Endothelial cell of umbilical vein (primary cell): Measurements from ENCODE around the gene DAZAP1. TPM values are rescaled to one million over a fixed set of nuclear protein-coding genes. Genes with fewer than 3 reads are reported as not detected.

Experiments
- BruUV-seq: library from RNA; stranded (reverse); fragments of 400-500 nt; replicated peaks from 2 replicates; lab custom pipeline; 2021; lab: Mats Ljungman, UMichigan
- CTCF ChIA-PET: fragments of 300-600, 350-600 bp; sonication (Branson Sonifier 250); formaldehyde crosslinking; loops from one replicate; lab custom pipeline; 2021; ENCODE audit warnings: antibody characterized with exemption, inconsistent platforms; lab: Charles Lee
- POLR2A ChIA-PET: fragments of 300-600, 350-600 bp; sonication (Branson Sonifier 250); formaldehyde crosslinking; loops from one replicate; lab custom pipeline; 2021; ENCODE audit warnings: antibody characterized with exemption, inconsistent platforms; lab: Charles Lee
- DNase-seq: peaks from one replicate; pipeline ENCODE4 v3.0.0-alpha.2; 2011; ENCODE audit warnings: low read depth, low spot score
- FAIRE-seq: peaks from 2 replicates; lab custom pipeline; 2011; peaks lifted over from hg19 to GRCh38; lab: Jason Lieb, UNC
- H2AFZ ChIP-seq: 2 replicates; pipeline ENCODE4 v1.6.0; 2012; ENCODE audit warnings: low read depth, low read length, control low read depth, inconsistent platforms
- H3K27ac ChIP-seq: 2 replicates; pipeline ENCODE4 v1.5.1; 2011; ENCODE audit warnings: low read depth, mild to moderate bottlenecking, control low read depth, low read length, moderate library complexity; ENCODE audit not compliant: insufficient read depth
- H3K27me3 ChIP-seq, 2 experiments: 2 replicates each; pipeline versions ENCODE4 v1.6.0 to v1.6.1; 2011; ENCODE audit warnings: low read length in 2 of 2, mixed read lengths in 1 of 2; ENCODE audit not compliant: control insufficient read depth in 2 of 2, insufficient read depth in 2 of 2
- H3K36me3 ChIP-seq, 2 experiments: 2 replicates in 1 of 2; 3 replicates in 1 of 2; pipeline ENCODE4 v1.5.1; 2011; ENCODE audit warnings: low read length in 2 of 2, mild to moderate bottlenecking in 1 of 2, moderate library complexity in 1 of 2; ENCODE audit not compliant: control insufficient read depth in 2 of 2, insufficient read depth in 2 of 2; ENCODE audit errors: extremely low read depth in 1 of 2
- H3K4me1 ChIP-seq: 3 replicates; pipeline ENCODE4 v1.5.1; 2011; ENCODE audit warnings: mild to moderate bottlenecking, low read length; ENCODE audit not compliant: control insufficient read depth, insufficient read depth; ENCODE audit errors: extremely low read depth
- H3K4me2 ChIP-seq: 2 replicates; pipeline ENCODE4 v1.6.1; 2011; ENCODE audit warnings: low read length, control low read depth, mixed read lengths; ENCODE audit not compliant: insufficient read depth
- H3K4me3 ChIP-seq, 3 experiments: fragments of 200-600 bp in 1 of 3; sonication (generic), shearing (Covaris generic) in 1 of 3; replicated peaks in 1 of 3; 2 replicates each; pipeline ENCODE4 v1.5.1; 2011 to 2016; ENCODE audit warnings: control low read depth in 3 of 3, low read length in 3 of 3, mild to moderate bottlenecking in 2 of 3, inconsistent platforms in 1 of 3, low read depth in 1 of 3, moderate library complexity in 1 of 3; ENCODE audit not compliant: insufficient read depth in 1 of 3
- H3K79me2 ChIP-seq: 2 replicates; pipeline ENCODE4 v1.6.0; 2012; ENCODE audit warnings: low read length, inconsistent platforms; ENCODE audit not compliant: control insufficient read depth, insufficient read depth
- H3K9ac ChIP-seq: replicated peaks from 2 replicates; pipeline ENCODE3; 2011; ENCODE audit warnings: low read length, control low read depth; ENCODE audit not compliant: insufficient read depth; ENCODE audit errors: extremely low read depth
- H3K9me1 ChIP-seq: replicated peaks from 3 replicates; pipeline ENCODE4 v1.6.0; 2011; ENCODE audit warnings: mild to moderate bottlenecking, low read length; ENCODE audit not compliant: control insufficient read depth, insufficient read depth; ENCODE audit errors: extremely low read depth
- H3K9me3 ChIP-seq: replicated peaks from 2 replicates; pipeline ENCODE4 v1.5.1; 2012; ENCODE audit warnings: low read length, inconsistent platforms; ENCODE audit not compliant: control insufficient read depth, insufficient read depth
- H4K20me1 ChIP-seq: replicated peaks from 2 replicates; pipeline ENCODE3; 2011; ENCODE audit warnings: mild to moderate bottlenecking, low read length; ENCODE audit not compliant: control insufficient read depth, insufficient read depth; ENCODE audit errors: extremely low read depth
- CTCF ChIP-seq, 2 donors: IDR thresholded peaks; 1 replicate in 1 of 2; 2 replicates in 1 of 2; pipeline ENCODE4 v1.5.1; 2011; ENCODE audit warnings: low read length in 2 of 2, mild to moderate bottlenecking in 2 of 2, moderate library complexity in 2 of 2, control low read depth in 1 of 2, inconsistent platforms in 1 of 2, low read depth in 1 of 2; ENCODE audit not compliant: insufficient read depth in 1 of 2; ENCODE audit errors: extremely low read depth in 1 of 2
- FOS ChIP-seq: IDR thresholded peaks from 2 replicates; pipeline ENCODE4 v1.6.1; 2011; ENCODE audit warnings: mild to moderate bottlenecking, low read length, moderate library complexity, borderline replicate concordance; ENCODE audit not compliant: insufficient read depth
- GATA2 ChIP-seq: IDR thresholded peaks from 2 replicates; pipeline ENCODE4 v1.7.0; 2011; ENCODE audit warnings: low read depth, mild to moderate bottlenecking, moderate library complexity, mixed read lengths, low read length; ENCODE audit not compliant: insufficient read length, insufficient read depth
- MAX ChIP-seq: IDR thresholded peaks from 2 replicates; pipeline ENCODE4 v1.6.1; 2011; ENCODE audit not compliant: insufficient read depth, insufficient read length
- MYC ChIP-seq: IDR thresholded peaks from one replicate; pipeline ENCODE4 v1.6.1; 2011; ENCODE audit warnings: mild to moderate bottlenecking, low read depth, low read length
- dilution Hi-C: fragments of 300-500 bp; cut with MboI; formaldehyde crosslinking; loops from one replicate; pipeline ENCODE4 v1.15.0; 2019; ENCODE audit warnings: low sequenced_read_pairs; ENCODE audit not compliant: extremely low pct_ligation_motif_present
- intact Hi-C: fragments of 100-400 bp; cut with micrococcal nuclease; formaldehyde crosslinking; loops from one replicate; pipeline ENCODE4 v1.10.0; 2022
- polyA plus RNA-seq, 4 experiments: library from polyadenylated mRNA; depleted of rRNA in 3 of 4; stranded (reverse) in 3 of 4; unstranded in 1 of 4; fragments of >200 nt; gene quantifications; 2 replicates each; pipeline versions ENCODE4 v1.2.1 to v1.2.3, GENCODE V29; 2011 to 2012; ENCODE audit warnings: missing spikeins in 1 of 4
- total RNA-seq: library from RNA; stranded (reverse); gene quantifications from 2 replicates; pipeline ENCODE4 v1.2.3, GENCODE V29; 2021

The DAZAP1 gene
- total and polyA plus RNA-seq, 2 donors (not counting 3 experiments of a cell fraction or from before 2014, with no cell fraction given), result 50.1 to 187 TPM

- DNase-seq, result no peak
- dilution Hi-C loops (no loop called here), intact Hi-C loops (loop anchor here (5.0 kb wide), 1 partner anchor 63 kb away; no protein-coding TSS in a partner anchor)
- Histone ChIP-seq H3K4me3 (no peak overlapping the region), H2AFZ (no peak overlapping the region), H3K36me3 (peaks cover 0 to 3% of the 10 kb centered on the region in 2 experiments), H3K79me2 (peaks cover 10% of the 10 kb centered on the region), H3K4me1 (peaks cover 7% of the 10 kb centered on the region), H3K4me2 (no peak overlapping the region), H3K27me3 (no peaks in the 10 kb centered on the region), H4K20me1 (no peaks in the 10 kb centered on the region), H3K9me1 (no peaks in the 10 kb centered on the region), H3K9ac (no peak overlapping the region), H3K27ac (no peak overlapping the region), H3K9me3 (no peaks in the 10 kb centered on the region)
- ChIA-PET CTCF (interaction anchor here (3.4 kb wide), 1 partner anchor 100 kb away, joined by 13 read pairs; no protein-coding TSS in a partner anchor), POLR2A (no interaction called here)
- BruUV-seq, result no TSS peak
- TF ChIP-seq FOS (no peak), MYC (no peak), CTCF (IDR thresholded peaks at IDR 0.05; ENCODE audit: extremely low read depth in 1 of 2, insufficient read depth in 1 of 2, low read depth in 1 of 2, low read length in 2 of 2) (no peak), MAX (no peak), GATA2 (no peak)
- no peak for FAIRE-seq
Measured at GRCh38 chr19:1379961-1380489, 27.4 kb upstream of the DAZAP1 start.
